Ascending aorta (tissue), 2 donors: ENCODE results near the gene EFCC1. TPM values are rescaled to one million over a fixed set of nuclear protein-coding genes. Genes with fewer than 3 reads are reported as not detected.

Experiments used
- DNase-seq, 2 donors: peaks; one replicate each; pipeline ENCODE4 v3.0.0-alpha.2; 2019; ENCODE audit warnings: low spot score in 2 of 2
- H3K27ac ChIP-seq, 2 donors: fragments of 200-600 bp; sonication (generic); one replicate each; pipeline ENCODE4 v1.5.1; 2016 to 2017; ENCODE audit warnings: mild to moderate bottlenecking in 1 of 2
- H3K27me3 ChIP-seq: fragments of 200-600 bp; sonication (generic); one replicate; pipeline ENCODE4 v1.5.1; 2017
- H3K36me3 ChIP-seq, 2 donors: fragments of 200-600 bp; sonication (generic); one replicate each; pipeline ENCODE4 v1.5.1; 2016
- H3K4me1 ChIP-seq, 2 donors: fragments of 200-600 bp; sonication (generic); one replicate each; pipeline ENCODE4 v1.5.1; 2016 to 2017; ENCODE audit warnings: mild to moderate bottlenecking in 1 of 2
- H3K4me3 ChIP-seq, 2 donors: fragments of 200-600 bp; sonication (generic); one replicate each; pipeline ENCODE4 v1.5.1; 2016 to 2017; ENCODE audit warnings: mild to moderate bottlenecking in 1 of 2
- H3K9me3 ChIP-seq, 2 donors: fragments of 200-600 bp; sonication (generic); one replicate each; pipeline ENCODE4 v1.5.1; 2016
- intact Hi-C: fragments of 100-400 bp; cut with DNase I; formaldehyde crosslinking; loops from one replicate; pipeline ENCODE4 v1.15.1; 2023
- total RNA-seq: library from RNA; depleted of rRNA; stranded (reverse); fragments of >200 nt; gene quantifications from one replicate; pipeline ENCODE4 v1.1.0, GENCODE V29; 2016
- TF ChIP-seq, protein P1 (sequence below), 3 experiments: fragments of 200-600 bp in 2 of 3; fragments of 450-650 bp in 1 of 3; sonication (generic) in 2 of 3; IDR thresholded peaks; one replicate each; pipeline ENCODE4 v1.5.1; 2016 to 2019; ENCODE audit warnings: antibody characterized with exemption in 3 of 3, mild to moderate bottlenecking in 1 of 3, moderate library complexity in 1 of 3

EFCC1 gene
- total RNA-seq, 1 donor from 2014 or later, result 3.6 TPM

DNA sequence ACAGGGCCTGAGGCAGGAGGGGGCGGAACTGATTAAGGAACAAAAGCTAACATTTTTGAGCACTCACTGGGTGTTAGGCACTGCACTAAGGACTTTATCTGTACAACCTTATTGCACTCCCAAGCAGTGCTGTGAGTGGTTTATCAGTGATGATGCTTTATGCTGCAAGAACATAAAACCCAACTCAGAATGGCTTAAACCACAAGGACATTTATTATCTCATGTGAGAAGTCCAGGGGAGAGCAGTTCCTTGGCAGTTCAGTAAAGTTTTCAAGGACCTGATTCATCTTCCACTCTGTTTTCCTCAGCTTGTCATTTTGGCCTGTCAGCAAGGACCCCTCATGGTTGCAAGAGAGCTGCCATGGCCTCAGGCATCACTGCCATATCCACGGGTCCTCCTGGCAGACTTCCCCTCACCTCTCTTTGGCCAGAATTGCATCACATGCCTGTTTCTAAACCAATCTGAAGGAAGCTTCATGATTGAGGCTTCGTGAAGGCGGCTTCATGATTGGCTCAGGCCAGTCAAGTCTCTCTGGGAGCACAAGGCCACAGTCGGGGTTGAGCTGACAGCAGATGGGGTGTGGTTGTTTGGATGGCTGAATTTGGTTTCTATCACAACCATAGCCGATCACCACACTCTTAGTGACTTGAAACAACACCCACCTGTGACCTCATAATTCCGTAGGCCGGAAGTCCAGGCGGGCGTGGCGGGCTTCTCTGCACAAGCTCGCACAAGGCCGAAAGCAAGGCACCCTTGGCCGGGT, 15.8 kb downstream of the EFCC1 start:
- Histone ChIP-seq H3K4me1 (no peaks in the 10 kb centered on the region), H3K27me3 (no peaks in the 10 kb centered on the region), H3K36me3 (no peaks in the 10 kb centered on the region), H3K9me3 (no peaks in the 10 kb centered on the region), H3K27ac (no peak overlapping the region), H3K4me3 (no peak overlapping the region)
- DNase-seq, result no peak
- TF ChIP-seq, protein P1, sequence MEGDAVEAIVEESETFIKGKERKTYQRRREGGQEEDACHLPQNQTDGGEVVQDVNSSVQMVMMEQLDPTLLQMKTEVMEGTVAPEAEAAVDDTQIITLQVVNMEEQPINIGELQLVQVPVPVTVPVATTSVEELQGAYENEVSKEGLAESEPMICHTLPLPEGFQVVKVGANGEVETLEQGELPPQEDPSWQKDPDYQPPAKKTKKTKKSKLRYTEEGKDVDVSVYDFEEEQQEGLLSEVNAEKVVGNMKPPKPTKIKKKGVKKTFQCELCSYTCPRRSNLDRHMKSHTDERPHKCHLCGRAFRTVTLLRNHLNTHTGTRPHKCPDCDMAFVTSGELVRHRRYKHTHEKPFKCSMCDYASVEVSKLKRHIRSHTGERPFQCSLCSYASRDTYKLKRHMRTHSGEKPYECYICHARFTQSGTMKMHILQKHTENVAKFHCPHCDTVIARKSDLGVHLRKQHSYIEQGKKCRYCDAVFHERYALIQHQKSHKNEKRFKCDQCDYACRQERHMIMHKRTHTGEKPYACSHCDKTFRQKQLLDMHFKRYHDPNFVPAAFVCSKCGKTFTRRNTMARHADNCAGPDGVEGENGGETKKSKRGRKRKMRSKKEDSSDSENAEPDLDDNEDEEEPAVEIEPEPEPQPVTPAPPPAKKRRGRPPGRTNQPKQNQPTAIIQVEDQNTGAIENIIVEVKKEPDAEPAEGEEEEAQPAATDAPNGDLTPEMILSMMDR (IDR thresholded peaks at IDR 0.05), result no peak
- intact Hi-C loops, result no loop called here

DNA sequence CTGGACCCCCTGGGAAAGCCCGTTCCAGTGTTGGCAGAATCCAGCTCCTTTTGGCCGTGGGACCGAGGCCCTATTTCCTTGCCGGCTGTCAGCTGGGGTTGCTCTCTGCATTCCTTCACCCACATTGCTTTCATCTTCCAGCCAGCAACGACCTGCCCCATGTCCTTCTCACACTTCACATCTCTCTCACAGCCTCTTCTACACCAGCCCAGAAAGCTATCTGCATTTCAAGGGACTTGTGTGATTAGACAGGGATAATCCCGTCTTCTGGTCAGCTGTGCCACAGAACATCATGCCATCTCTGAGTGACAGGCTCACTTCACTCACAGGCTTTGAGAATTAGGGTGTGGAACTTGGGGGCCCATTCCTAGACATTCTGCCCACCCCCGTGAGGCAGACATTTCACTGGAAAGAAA, 16.4 kb downstream of the EFCC1 start:
- H3K27ac ChIP-seq, result no peak overlapping the region
- H3K9me3 ChIP-seq, result no peaks in the 10 kb centered on the region
- no peak overlapping the region for H3K4me3 ChIP-seq
- intact Hi-C loops, result no loop called here
- TF ChIP-seq, protein P1 (IDR thresholded peaks at IDR 0.05), result no peak
- no peaks in the 10 kb centered on the region for H3K4me1 ChIP-seq
- H3K27me3 ChIP-seq, result no peaks in the 10 kb centered on the region
- H3K36me3 ChIP-seq, result no peaks in the 10 kb centered on the region
- no peak for DNase-seq

DNA sequence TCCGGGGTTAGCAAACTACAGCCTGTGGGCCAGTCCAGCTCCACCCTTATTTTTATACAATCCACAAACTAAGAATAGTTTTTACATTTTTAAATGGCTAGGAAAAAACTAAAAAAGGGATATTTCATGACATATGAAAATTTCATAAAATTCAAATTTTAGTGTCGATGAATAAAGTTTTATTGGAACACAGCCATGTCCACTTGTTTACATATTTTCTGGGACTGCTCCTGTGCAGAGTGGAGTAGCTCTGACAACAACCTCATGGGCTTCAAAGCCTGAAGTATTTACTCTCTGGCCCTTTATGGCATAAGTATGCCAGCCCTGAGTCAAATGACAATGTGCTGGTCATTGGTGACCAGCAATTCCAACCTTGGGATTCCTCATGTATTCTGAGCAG, 17.2 kb downstream of the EFCC1 start:
- TF ChIP-seq, protein P1 (IDR thresholded peaks at IDR 0.05), result no peak
- Histone ChIP-seq H3K36me3 (no peaks in the 10 kb centered on the region), H3K27me3 (no peaks in the 10 kb centered on the region), H3K4me3 (no peak overlapping the region), H3K27ac (no peak overlapping the region), H3K4me1 (no peaks in the 10 kb centered on the region), H3K9me3 (no peaks in the 10 kb centered on the region)
- DNase-seq, result no peak
- intact Hi-C loops, result no loop called here

DNA sequence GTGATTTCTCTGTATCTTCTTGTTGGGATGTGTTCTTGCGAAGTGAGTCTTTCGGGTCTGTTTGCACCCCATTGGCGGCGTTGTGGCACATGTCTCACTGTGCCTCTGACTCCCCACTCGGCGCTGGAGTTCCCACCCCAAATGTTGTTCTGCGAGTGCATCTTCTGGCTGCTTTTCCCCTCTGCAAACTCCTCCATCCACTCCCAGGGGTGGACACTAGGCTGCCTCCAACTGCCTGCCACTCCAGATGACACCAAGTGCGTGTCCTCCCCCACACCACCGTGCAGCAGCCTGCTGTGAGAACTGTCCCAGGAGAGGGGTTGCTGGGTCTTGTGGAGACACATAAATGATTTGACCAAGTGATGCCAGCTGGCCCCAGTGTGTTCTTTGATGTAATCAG, 17.6 kb downstream of the EFCC1 start:
- DNase-seq, result no peak

DNA sequence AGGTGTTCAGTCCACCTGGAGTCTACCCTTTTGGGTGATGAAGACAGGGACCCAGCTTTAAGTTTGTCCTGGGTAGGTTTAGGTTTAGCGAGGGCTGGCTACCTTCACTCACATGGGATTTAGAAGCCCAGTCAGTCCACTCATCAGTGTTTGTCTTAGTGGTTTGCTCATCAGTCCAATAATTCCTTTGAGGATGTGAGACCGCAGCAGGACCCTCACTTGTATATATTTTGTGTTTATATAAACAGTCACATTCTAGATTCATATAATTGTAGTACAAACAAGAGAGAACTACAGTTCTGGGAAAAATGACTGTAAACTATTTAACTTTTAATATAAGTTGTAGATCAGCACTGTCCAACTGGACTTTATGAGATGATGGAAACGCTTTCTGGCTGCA, 18.2 kb downstream of the EFCC1 start:
- DNase-seq, result no peak
- no peak overlapping the region for H3K4me3 ChIP-seq
- H3K27me3 ChIP-seq, result no peaks in the 10 kb centered on the region
- no peaks in the 10 kb centered on the region for H3K4me1 ChIP-seq
- TF ChIP-seq, protein P1 (IDR thresholded peaks at IDR 0.05), result no peak
- no peaks in the 10 kb centered on the region for H3K9me3 ChIP-seq
- H3K27ac ChIP-seq, result no peak overlapping the region
- intact Hi-C loops, result no loop called here
- no peaks in the 10 kb centered on the region for H3K36me3 ChIP-seq

More for the DNA sequence above, 17.6 kb downstream of the EFCC1 start:
- TF ChIP-seq, protein P1 (IDR thresholded peaks at IDR 0.05), result no peak
- H3K27me3 ChIP-seq, result no peaks in the 10 kb centered on the region
- H3K4me3 ChIP-seq, result no peak overlapping the region
- intact Hi-C loops, result no loop called here
- no peaks in the 10 kb centered on the region for H3K4me1 ChIP-seq
- no peaks in the 10 kb centered on the region for H3K36me3 ChIP-seq
- H3K9me3 ChIP-seq, result no peaks in the 10 kb centered on the region
- H3K27ac ChIP-seq, result no peak overlapping the region
